Breast epithelium (tissue), 4 donors: ENCODE results near the gene CARS2. TPM values are rescaled to one million over a fixed set of nuclear protein-coding genes. Genes with fewer than 3 reads are reported as not detected.

Experiments
- DNase-seq, 2 donors: peaks; one replicate each; pipeline ENCODE4 v3.0.0-alpha.2; 2019; ENCODE audit warnings: low spot score in 2 of 2
- H3K27ac ChIP-seq, 2 donors: fragments of 200-600 bp; sonication (generic) in 1 of 2; one replicate each; pipeline ENCODE4 v1.5.1; 2016 to 2019; ENCODE audit warnings: mild to moderate bottlenecking in 1 of 2
- H3K27me3 ChIP-seq, 2 donors: fragments of 200-600 bp; sonication (generic) in 1 of 2; one replicate each; pipeline versions ENCODE4 v1.5.1 to v1.6.0; 2017 to 2019; ENCODE audit warnings: control low read depth in 1 of 2, mild to moderate bottlenecking in 1 of 2
- H3K36me3 ChIP-seq: fragments of 200-600 bp; one replicate; pipeline ENCODE4 v1.5.1; 2019
- H3K4me1 ChIP-seq, 2 donors: fragments of 200-600 bp; sonication (generic); one replicate each; pipeline ENCODE4 v1.5.1; 2016 to 2019; ENCODE audit warnings: control low read depth in 1 of 2
- H3K4me3 ChIP-seq, 3 donors: fragments of 200-600 bp; sonication (generic); 1 replicate in 2 of 3; 2 replicates in 1 of 3; pipeline ENCODE4 v1.5.1; 2016 to 2019; ENCODE audit warnings: mild to moderate bottlenecking in 3 of 3, moderate library complexity in 2 of 3
- H3K9me3 ChIP-seq, 2 donors: fragments of 200-600 bp; sonication (generic) in 1 of 2; one replicate each; pipeline ENCODE4 v1.5.1; 2016 to 2019; ENCODE audit warnings: control low read depth in 1 of 2
- CTCF ChIP-seq, 3 donors: fragments of 450-650 bp; IDR thresholded peaks; one replicate each; pipeline ENCODE4 v1.5.1; 2016 to 2017; ENCODE audit warnings: antibody characterized with exemption in 3 of 3, mild to moderate bottlenecking in 3 of 3, moderate library complexity in 3 of 3
- POLR2A ChIP-seq: fragments of 450-650 bp; IDR thresholded peaks from one replicate; pipeline ENCODE4 v1.6.1; 2016; ENCODE audit warnings: antibody characterized with exemption, mild to moderate bottlenecking, moderate library complexity
- POLR2AphosphoS5 ChIP-seq, 3 donors: sonication (generic); formaldehyde crosslinking; IDR thresholded peaks; one replicate each; pipeline ENCODE4 v1.6.1; 2017; ENCODE audit warnings: antibody characterized with exemption in 3 of 3
- intact Hi-C: fragments of 100-400 bp; cut with DNase I; formaldehyde crosslinking; loops from one replicate; pipeline ENCODE4 v1.15.1; 2023; ENCODE audit warnings: low total_unique reads
- total RNA-seq, 3 donors: library from RNA; depleted of rRNA; stranded (reverse); fragments of >200 nt; gene quantifications; one replicate each; pipeline ENCODE4 v1.1.0, GENCODE V29; 2016

Gene CARS2
- total RNA-seq, 3 donors from 2014 or later: 59.8 to 79.8 (median 61.6) TPM

DNA sequence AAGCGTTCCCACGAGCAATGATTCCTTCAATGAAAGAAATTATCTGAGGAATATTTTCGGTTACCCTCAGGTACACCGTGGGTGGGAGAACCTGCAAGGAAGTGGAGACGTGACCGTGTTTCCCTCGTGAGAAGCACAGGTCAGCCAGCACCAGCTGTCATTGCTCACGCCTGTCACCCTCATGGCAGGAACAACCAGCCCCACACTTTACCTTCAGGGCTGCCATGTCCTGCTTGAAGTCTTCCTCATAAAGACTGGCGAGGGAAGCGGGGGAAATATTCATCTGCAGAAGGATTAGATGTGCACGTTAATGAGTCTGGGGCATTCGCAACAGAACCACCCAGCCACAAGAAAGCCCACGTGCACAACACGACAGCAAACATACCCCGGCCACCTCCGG, 18.2 kb downstream of the CARS2 start:
- no peak for TF ChIP-seq CTCF (IDR thresholded peaks at IDR 0.05)
- TF ChIP-seq POLR2AphosphoS5 (IDR thresholded peaks at IDR 0.05): no peak
- no peak for TF ChIP-seq POLR2A
- H3K27ac ChIP-seq: no peak overlapping the region
- intact Hi-C loops: no loop called here
- no peak overlapping the region for H3K4me3 ChIP-seq
- no peaks in the 10 kb centered on the region for H3K27me3 ChIP-seq
- no peak for DNase-seq
- H3K36me3 ChIP-seq: no peaks in the 10 kb centered on the region
- H3K9me3 ChIP-seq: no peaks in the 10 kb centered on the region
- no peaks in the 10 kb centered on the region for H3K4me1 ChIP-seq

GRCh38 chr13:110685305-110686020, 20.5 kb downstream of the CARS2 start:
- Histone ChIP-seq H3K27me3 (no peaks in the 10 kb centered on the region), H3K4me3 (no peak overlapping the region), H3K4me1 (no peaks in the 10 kb centered on the region), H3K27ac (no peak overlapping the region), H3K36me3 (no peaks in the 10 kb centered on the region), H3K9me3 (no peaks in the 10 kb centered on the region)
- intact Hi-C loops: no loop called here
- no peak for DNase-seq
- TF ChIP-seq POLR2AphosphoS5 (IDR thresholded peaks at IDR 0.05) (no peak), CTCF (IDR thresholded peaks at IDR 0.05) (no peak), POLR2A (no peak)

DNA sequence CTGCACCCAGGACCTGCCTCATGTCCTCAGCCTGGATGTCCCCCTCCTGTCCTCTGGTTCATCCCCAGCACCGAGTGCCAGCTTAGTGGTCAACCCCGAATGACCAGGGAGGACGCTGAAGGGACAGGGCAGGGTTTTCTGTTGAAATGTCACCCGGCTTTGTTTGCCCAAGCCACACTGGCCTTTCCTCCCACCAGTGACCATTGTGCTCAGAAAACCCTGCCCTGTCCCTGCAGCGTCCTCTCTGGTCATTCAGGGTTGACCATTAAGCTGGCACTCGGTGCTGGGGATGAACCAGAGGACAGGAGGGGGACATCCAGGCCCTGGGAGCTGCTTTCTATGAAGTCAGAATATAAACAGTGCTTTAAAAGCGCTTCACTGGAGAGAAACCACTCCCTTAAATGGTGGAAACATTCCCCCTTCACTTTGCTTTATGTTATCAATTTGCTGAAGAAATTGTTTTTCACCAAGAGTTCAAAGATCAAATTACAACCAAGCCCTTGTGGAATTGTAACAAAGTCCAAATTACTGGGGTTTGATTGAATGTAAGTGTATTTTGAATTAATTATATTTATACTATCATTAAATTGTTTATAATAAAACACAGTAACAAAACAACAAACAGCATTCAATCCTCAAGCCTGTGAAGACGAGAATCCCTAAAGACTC, 21.4 kb downstream of the CARS2 start:
- TF ChIP-seq POLR2AphosphoS5 (IDR thresholded peaks at IDR 0.05) (no peak), POLR2A (no peak), CTCF (IDR thresholded peaks at IDR 0.05) (no peak)
- H3K4me1 ChIP-seq: no peaks in the 10 kb centered on the region
- no peaks in the 10 kb centered on the region for H3K9me3 ChIP-seq
- H3K4me3 ChIP-seq: no peak overlapping the region
- H3K27ac ChIP-seq: no peak overlapping the region
- no peaks in the 10 kb centered on the region for H3K36me3 ChIP-seq
- intact Hi-C loops: no loop called here
- no peak for DNase-seq
- H3K27me3 ChIP-seq: no peaks in the 10 kb centered on the region

DNA sequence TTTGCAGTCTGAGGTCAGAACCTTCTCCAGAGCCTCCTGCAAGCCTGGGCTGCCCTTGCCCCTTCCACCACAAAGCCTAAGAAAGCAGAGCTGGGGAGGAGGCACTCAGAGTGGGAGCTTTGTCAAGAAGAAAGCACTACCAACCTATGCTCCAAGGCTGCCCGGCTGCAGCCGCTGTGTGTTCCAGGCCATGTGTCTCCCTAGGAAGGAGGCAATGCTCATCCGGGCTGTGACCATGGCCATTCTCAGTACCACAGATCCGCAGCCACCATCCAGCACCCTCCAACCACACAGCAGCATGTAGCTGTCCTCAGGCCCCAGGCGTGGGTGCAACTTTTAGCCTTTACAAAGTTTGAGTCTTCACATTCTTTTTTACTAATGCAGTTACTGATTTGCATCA, 22.0 kb downstream of the CARS2 start:
- no peak for TF ChIP-seq POLR2AphosphoS5 (IDR thresholded peaks at IDR 0.05)
- Histone ChIP-seq H3K36me3 (no peaks in the 10 kb centered on the region), H3K4me1 (no peaks in the 10 kb centered on the region), H3K9me3 (no peaks in the 10 kb centered on the region), H3K27me3 (no peaks in the 10 kb centered on the region), H3K4me3 (no peak overlapping the region), H3K27ac (no peak overlapping the region)
- no peak for DNase-seq
- intact Hi-C loops: no loop called here

DNA sequence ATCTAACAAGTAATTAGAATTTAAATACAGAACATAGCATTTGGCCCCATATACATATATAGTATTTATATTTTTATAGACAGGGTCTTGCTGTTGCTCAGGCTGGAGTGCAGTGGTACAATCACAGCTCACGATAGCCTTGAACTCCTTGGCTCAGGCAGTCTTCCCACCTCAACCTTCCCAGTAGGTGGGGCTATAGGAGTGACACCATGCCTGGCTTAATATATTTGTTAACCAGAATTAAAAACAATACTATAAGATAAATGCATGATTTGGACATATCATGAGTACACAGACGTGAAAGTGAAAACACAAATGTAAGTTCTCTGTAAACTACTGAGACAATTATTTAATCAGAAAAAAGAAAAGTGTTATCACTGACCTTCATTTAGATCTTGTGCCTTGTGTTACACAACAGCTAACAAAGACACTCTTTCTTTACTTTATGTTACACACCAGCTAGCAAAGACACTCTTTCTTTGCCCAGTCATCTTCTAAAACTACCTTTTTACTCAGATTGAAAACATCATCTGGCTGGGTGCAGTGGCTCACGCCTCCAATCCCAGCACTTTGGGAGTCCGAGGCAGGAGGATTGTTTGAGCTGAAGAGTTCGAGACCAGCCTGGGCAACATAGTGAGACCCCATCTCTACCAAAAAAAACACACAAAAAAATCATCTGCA, 22.6 kb downstream of the CARS2 start:
- H3K9me3 ChIP-seq: no peaks in the 10 kb centered on the region
- no peaks in the 10 kb centered on the region for H3K27me3 ChIP-seq
- TF ChIP-seq CTCF (IDR thresholded peaks at IDR 0.05) (peak in 1 of 3 donors; percentile 28), POLR2AphosphoS5 (IDR thresholded peaks at IDR 0.05) (no peak)
- no peak overlapping the region for H3K4me3 ChIP-seq
- intact Hi-C loops: no loop called here
- H3K27ac ChIP-seq: no peak overlapping the region
- no peak for DNase-seq
- no peaks in the 10 kb centered on the region for H3K36me3 ChIP-seq
- no peaks in the 10 kb centered on the region for H3K4me1 ChIP-seq
